GM12874 (cell line): ENCODE results near the gene LARGE1.

ENCODE experiments used
- CTCF ChIP-seq: IDR thresholded peaks from 2 replicates; pipeline ENCODE4 v1.5.1; 2011; ENCODE audit warnings: low read depth, mild to moderate bottlenecking, control low read depth, low read length, moderate library complexity; ENCODE audit not compliant: insufficient read depth

LARGE1 gene

GRCh38 chr22:33883961-33884808, 36.1 kb downstream of the LARGE1 start:
- TF ChIP-seq CTCF: no peak

GRCh38 chr22:33883561-33883960, 36.7 kb downstream of the LARGE1 start:
- no peak for TF ChIP-seq CTCF

GRCh38 chr22:33882991-33883390, 37.3 kb downstream of the LARGE1 start:
- TF ChIP-seq CTCF: no peak

- TF ChIP-seq CTCF: no peak
Measured at GRCh38 chr22:33880986-33881385, 39.3 kb downstream of the LARGE1 start.

- TF ChIP-seq CTCF: no peak
Measured at GRCh38 chr22:33879796-33880195, 40.5 kb downstream of the LARGE1 start.

GRCh38 chr22:33875316-33875715, 45.0 kb downstream of the LARGE1 start:
- no peak for TF ChIP-seq CTCF

GRCh38 chr22:33874206-33874605, 46.1 kb downstream of the LARGE1 start:
- TF ChIP-seq CTCF: no peak
